Kidney (tissue), 14 donors: Measurements from ENCODE around the gene AGTR1. TPM values are rescaled to one million over a fixed set of nuclear protein-coding genes. Genes with fewer than 3 reads are reported as not detected.
A peak's percentile ranks its signal among the peaks of the same experiment; 100 is the strongest.

Experiments
- DNase-seq, 5 donors: peaks; one replicate each; pipeline ENCODE4 v3.0.0-alpha.2; 2013 to 2020
- FAIRE-seq: peaks from 2 replicates; lab custom pipeline; 2012; peaks lifted over from hg19 to GRCh38; lab: Jason Lieb, UNC
- H3K27ac ChIP-seq, 2 donors: one replicate each; pipeline ENCODE4 v1.7.0; 2013; ENCODE audit warnings: low read depth in 2 of 2, low read length in 2 of 2, inconsistent platforms in 1 of 2
- H3K27me3 ChIP-seq: one replicate; pipeline ENCODE4 v1.7.1; 2013; ENCODE audit warnings: low read length, inconsistent platforms; ENCODE audit not compliant: control insufficient read depth, insufficient read depth
- H3K36me3 ChIP-seq, 3 donors: one replicate each; pipeline versions ENCODE4 v1.7.0 to v1.7.1; 2013; ENCODE audit warnings: low read length in 3 of 3, control low read depth in 1 of 3, inconsistent platforms in 1 of 3; ENCODE audit not compliant: insufficient read depth in 3 of 3, control insufficient read depth in 2 of 3
- H3K4me1 ChIP-seq, 3 donors: one replicate each; pipeline versions ENCODE4 v1.7.0 to v1.7.1; 2013; ENCODE audit warnings: low read length in 3 of 3, inconsistent platforms in 1 of 3, low read depth in 1 of 3; ENCODE audit not compliant: control insufficient read depth in 2 of 3, insufficient read depth in 2 of 3
- H3K4me3 ChIP-seq, 3 donors: one replicate each; pipeline versions ENCODE4 v1.7.0 to v1.8.1; 2013; ENCODE audit warnings: low read length in 3 of 3, control low read depth in 1 of 3, inconsistent platforms in 1 of 3
- H3K9ac ChIP-seq, 3 donors: one replicate each; pipeline versions ENCODE4 v1.7.0 to v1.7.1; 2013; ENCODE audit warnings: low read length in 3 of 3, control low read depth in 1 of 3, inconsistent platforms in 1 of 3
- H3K9me3 ChIP-seq, 3 donors: one replicate each; pipeline versions ENCODE4 v1.7.0 to v1.7.1; 2013; ENCODE audit warnings: low read length in 3 of 3, control low read depth in 1 of 3, inconsistent platforms in 1 of 3; ENCODE audit not compliant: control insufficient read depth in 2 of 3, insufficient read depth in 1 of 3
- intact Hi-C: fragments of 100-400 bp; cut with DNase I; formaldehyde crosslinking; loops from one replicate; pipeline ENCODE4 v1.11.1; 2022
- polyA plus RNA-seq: library from polyadenylated mRNA; stranded (reverse); fragments of 350-450 nt; fragmentation: Illumina TruSeq; extraction: RNeasy Lipid Tissue Mini Kit (QIAGEN cat#74804); gene quantifications from one replicate; pipeline ENCODE4 v1.2.3, GENCODE V29; 2014; ENCODE audit warnings: low read depth, low replicate concordance; ENCODE audit not compliant: insufficient read depth
- total RNA-seq: library from RNA; stranded (reverse); fragmentation: NEBNext Ultra II Directional; extraction: Animal tissue kit (Norgen Biotek cat#: 25700); gene quantifications from one replicate; pipeline ENCODE4 v1.2.1, GENCODE V29; 2021
- TF ChIP-seq, protein P1 (sequence below): IDR thresholded peaks from 3 replicates; pipeline ENCODE4 v1.5.1; 2012; ENCODE audit warnings: mild to moderate bottlenecking, moderate library complexity, borderline replicate concordance; ENCODE audit not compliant: insufficient read depth; ENCODE audit errors: extremely low read depth
- donor health status: control.
- donor health status: control.
- donor health status: control.
- donor health status: control.
- donor health status: control.
- donor health status: DM: yes; HTN: yes; CAD: no.
- donor health status: Normal renal cell carcinoma (clear cell type).

The AGTR1 gene
- total and polyA plus RNA-seq, 2 donors from 2014 or later: 5.6 to 14.8 TPM

DNA sequence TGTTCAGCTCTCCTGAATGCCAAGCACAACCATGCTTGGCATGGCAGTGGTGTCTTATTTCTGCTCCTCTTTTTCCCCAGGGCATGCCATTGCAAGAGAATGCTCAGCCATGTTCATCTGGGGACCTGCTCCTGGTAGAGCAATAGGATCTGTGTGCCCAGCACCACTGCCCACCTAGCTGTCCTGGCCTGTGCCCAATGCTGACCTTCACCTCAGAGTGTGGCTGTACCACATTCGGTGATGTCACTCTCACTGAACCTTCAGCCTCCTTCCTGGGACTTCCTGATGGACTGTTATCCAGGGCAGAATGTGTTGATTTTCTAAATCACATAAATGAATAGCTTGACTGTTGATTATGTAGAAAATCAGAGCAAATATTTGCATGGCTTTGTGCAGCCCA lies 42.0 kb downstream of the AGTR1 start:
- TF ChIP-seq, protein P1, sequence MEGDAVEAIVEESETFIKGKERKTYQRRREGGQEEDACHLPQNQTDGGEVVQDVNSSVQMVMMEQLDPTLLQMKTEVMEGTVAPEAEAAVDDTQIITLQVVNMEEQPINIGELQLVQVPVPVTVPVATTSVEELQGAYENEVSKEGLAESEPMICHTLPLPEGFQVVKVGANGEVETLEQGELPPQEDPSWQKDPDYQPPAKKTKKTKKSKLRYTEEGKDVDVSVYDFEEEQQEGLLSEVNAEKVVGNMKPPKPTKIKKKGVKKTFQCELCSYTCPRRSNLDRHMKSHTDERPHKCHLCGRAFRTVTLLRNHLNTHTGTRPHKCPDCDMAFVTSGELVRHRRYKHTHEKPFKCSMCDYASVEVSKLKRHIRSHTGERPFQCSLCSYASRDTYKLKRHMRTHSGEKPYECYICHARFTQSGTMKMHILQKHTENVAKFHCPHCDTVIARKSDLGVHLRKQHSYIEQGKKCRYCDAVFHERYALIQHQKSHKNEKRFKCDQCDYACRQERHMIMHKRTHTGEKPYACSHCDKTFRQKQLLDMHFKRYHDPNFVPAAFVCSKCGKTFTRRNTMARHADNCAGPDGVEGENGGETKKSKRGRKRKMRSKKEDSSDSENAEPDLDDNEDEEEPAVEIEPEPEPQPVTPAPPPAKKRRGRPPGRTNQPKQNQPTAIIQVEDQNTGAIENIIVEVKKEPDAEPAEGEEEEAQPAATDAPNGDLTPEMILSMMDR: no peak
- no peak for DNase-seq
- no peak overlapping the region for H3K9ac ChIP-seq
- intact Hi-C loops: no loop called here
- no peak for FAIRE-seq
- no peaks in the 10 kb centered on the region for H3K36me3 ChIP-seq
- peak overlapping the region in 1 of 2 donors; percentile 9 for H3K27ac ChIP-seq
- H3K27me3 ChIP-seq: no peaks in the 10 kb centered on the region
- H3K9me3 ChIP-seq: no peaks in the 10 kb centered on the region
- no peak overlapping the region for H3K4me3 ChIP-seq
- peaks cover 0 to 4% (median 0%) of the 10 kb centered on the region in 3 donors for H3K4me1 ChIP-seq

DNA sequence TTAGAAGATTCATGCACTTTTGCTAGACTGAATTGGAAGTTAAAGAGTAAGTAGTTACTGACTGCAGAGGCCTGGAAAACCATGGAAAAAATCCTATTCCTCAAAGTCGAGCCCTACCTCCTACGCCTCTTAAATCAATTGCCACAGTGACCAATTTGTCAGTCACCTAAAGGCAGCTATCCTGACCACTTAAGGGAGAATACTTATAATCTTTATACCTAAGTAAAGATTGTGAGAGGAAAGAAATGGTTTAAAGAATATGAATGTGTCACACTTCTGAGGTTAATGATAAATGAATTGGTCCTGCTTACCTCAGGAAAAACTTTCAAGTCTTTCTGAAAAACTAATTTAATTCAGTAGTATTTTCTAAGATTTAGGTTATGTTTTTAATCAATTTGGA lies 42.6 kb downstream of the AGTR1 start:
- TF ChIP-seq, protein P1: no peak
- Histone ChIP-seq H3K4me1 (peaks cover 0 to 4% (median 0%) of the 10 kb centered on the region in 3 donors), H3K4me3 (no peak overlapping the region), H3K27ac (no peak overlapping the region), H3K36me3 (no peaks in the 10 kb centered on the region), H3K9me3 (no peaks in the 10 kb centered on the region), H3K9ac (no peak overlapping the region), H3K27me3 (no peaks in the 10 kb centered on the region)
- intact Hi-C loops: no loop called here
- DNase-seq (no peak), FAIRE-seq (no peak)

DNA sequence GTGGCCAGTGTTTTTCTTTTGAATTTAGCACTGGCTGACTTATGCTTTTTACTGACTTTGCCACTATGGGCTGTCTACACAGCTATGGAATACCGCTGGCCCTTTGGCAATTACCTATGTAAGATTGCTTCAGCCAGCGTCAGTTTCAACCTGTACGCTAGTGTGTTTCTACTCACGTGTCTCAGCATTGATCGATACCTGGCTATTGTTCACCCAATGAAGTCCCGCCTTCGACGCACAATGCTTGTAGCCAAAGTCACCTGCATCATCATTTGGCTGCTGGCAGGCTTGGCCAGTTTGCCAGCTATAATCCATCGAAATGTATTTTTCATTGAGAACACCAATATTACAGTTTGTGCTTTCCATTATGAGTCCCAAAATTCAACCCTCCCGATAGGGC lies 43.5 kb downstream of the AGTR1 start:
- intact Hi-C loops: no loop called here
- FAIRE-seq (no peak), DNase-seq (no peak)
- Histone ChIP-seq H3K9ac (no peak overlapping the region), H3K27ac (no peak overlapping the region), H3K36me3 (no peaks in the 10 kb centered on the region), H3K4me1 (peaks cover 0 to 4% (median 0%) of the 10 kb centered on the region in 3 donors), H3K4me3 (no peak overlapping the region), H3K27me3 (no peaks in the 10 kb centered on the region), H3K9me3 (no peaks in the 10 kb centered on the region)
- TF ChIP-seq, protein P1: no peak

DNA sequence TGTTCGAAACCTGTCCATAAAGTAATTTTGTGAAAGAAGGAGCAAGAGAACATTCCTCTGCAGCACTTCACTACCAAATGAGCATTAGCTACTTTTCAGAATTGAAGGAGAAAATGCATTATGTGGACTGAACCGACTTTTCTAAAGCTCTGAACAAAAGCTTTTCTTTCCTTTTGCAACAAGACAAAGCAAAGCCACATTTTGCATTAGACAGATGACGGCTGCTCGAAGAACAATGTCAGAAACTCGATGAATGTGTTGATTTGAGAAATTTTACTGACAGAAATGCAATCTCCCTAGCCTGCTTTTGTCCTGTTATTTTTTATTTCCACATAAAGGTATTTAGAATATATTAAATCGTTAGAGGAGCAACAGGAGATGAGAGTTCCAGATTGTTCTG lies 44.4 kb downstream of the AGTR1 start:
- FAIRE-seq: no peak
- Histone ChIP-seq H3K9me3 (no peaks in the 10 kb centered on the region), H3K36me3 (no peaks in the 10 kb centered on the region), H3K9ac (no peak overlapping the region), H3K4me1 (peaks cover 0 to 4% (median 0%) of the 10 kb centered on the region in 3 donors), H3K27ac (no peak overlapping the region), H3K27me3 (no peaks in the 10 kb centered on the region), H3K4me3 (no peak overlapping the region)
- intact Hi-C loops: no loop called here
- TF ChIP-seq, protein P1: no peak
- no peak for DNase-seq
